Measurements from ENCODE around the gene RAPGEF3.

RAPGEF3 gene

GRCh38 chr12:47775100-47775911, 16.6 kb upstream of the RAPGEF3 start:
- H3K4me3 ChIP-seq (ENCODE audit: low read depth, low read length) = no peak overlapping the region
- no peaks in the 10 kb centered on the region for H3K9me3 ChIP-seq
- peaks cover 4% of the 10 kb centered on the region; the same call in 1 of the 2 replicates for H3K36me3 ChIP-seq
- no peak for DNase-seq
- peaks cover 43% of the 10 kb centered on the region for H3K4me1 ChIP-seq
- no peak for TF ChIP-seq CTCF (IDR thresholded peaks at IDR 0.05; ENCODE audit: low read depth, low read length)
- H3K27me3 ChIP-seq = no peaks in the 10 kb centered on the region

- Histone ChIP-seq H3K4me1 (peaks cover 49% of the 10 kb centered on the region), H3K9me3 (no peaks in the 10 kb centered on the region), H3K27me3 (no peaks in the 10 kb centered on the region), H3K36me3 (peaks cover 4% of the 10 kb centered on the region; the same call in 1 of the 2 replicates), H3K4me3 (ENCODE audit: low read depth, low read length) (no peak overlapping the region)
- no peak for DNase-seq
- TF ChIP-seq CTCF (IDR thresholded peaks at IDR 0.05; ENCODE audit: low read depth, low read length) = no peak
Measured at GRCh38 chr12:47774663-47775062, 16.0 kb upstream of the RAPGEF3 start.

GRCh38 chr12:47773858-47774580, 15.3 kb upstream of the RAPGEF3 start:
- H3K9me3 ChIP-seq = no peaks in the 10 kb centered on the region
- TF ChIP-seq CTCF (IDR thresholded peaks at IDR 0.05; ENCODE audit: low read depth, low read length) = no peak
- no peak for DNase-seq
- peak overlapping the region; percentile 80 for H3K4me3 ChIP-seq (ENCODE audit: low read depth, low read length)
- peaks cover 53% of the 10 kb centered on the region for H3K4me1 ChIP-seq
- peaks cover 4% of the 10 kb centered on the region; the same call in 1 of the 2 replicates for H3K36me3 ChIP-seq
- no peaks in the 10 kb centered on the region for H3K27me3 ChIP-seq

- peak; percentile 85 for DNase-seq
- H3K4me1 ChIP-seq = peaks cover 48% of the 10 kb centered on the region
Measured at GRCh38 chr12:47773062-47773857, 14.6 kb upstream of the RAPGEF3 start, which contains the start of gene SLC48A1. Gene SLC48A1, plus strand, starts transcription at chr12:47773238. Its CDS starts 67 bp downstream, at chr12:47773305.

GRCh38 chr12:47772738-47773061, 14.0 kb upstream of the RAPGEF3 start:
- TF ChIP-seq CTCF (IDR thresholded peaks at IDR 0.05; ENCODE audit: low read depth, low read length) = no peak; the same call in 1 of the 2 replicates
- Histone ChIP-seq H3K4me3 (ENCODE audit: low read depth, low read length) (peak overlapping the region; percentile 57), H3K9me3 (no peaks in the 10 kb centered on the region), H3K27me3 (no peaks in the 10 kb centered on the region), H3K4me1 (peaks cover 42% of the 10 kb centered on the region), H3K36me3 (peaks cover 4% of the 10 kb centered on the region; the same call in 1 of the 2 replicates)
- no peak for DNase-seq

More at GRCh38 chr12:47773062-47773857, 14.6 kb upstream of the RAPGEF3 start, which contains the start of gene SLC48A1:
- H3K4me3 ChIP-seq (ENCODE audit: low read depth, low read length) = peak within 1 kb of the TSS; percentile 80
- TF ChIP-seq CTCF (IDR thresholded peaks at IDR 0.05; ENCODE audit: low read depth, low read length) = peak; percentile 31; the same call in 1 of the 2 replicates
- H3K36me3 ChIP-seq = peaks cover 4% of the 10 kb centered on the region; the same call in 1 of the 2 replicates
- no peaks in the 10 kb centered on the region for H3K9me3 ChIP-seq
- H3K27me3 ChIP-seq = no peaks in the 10 kb centered on the region
